ENCODE results near the gene METTL6. TPM values are rescaled to one million over a fixed set of nuclear protein-coding genes. Genes with fewer than 3 reads are reported as not detected.

METTL6 gene
- polyA plus RNA-seq, 1 of the 3 experiments (the other 2 are of a cell fraction): 22.7 TPM

- no peaks in the 10 kb centered on the region for H3K79me2 ChIP-seq (ENCODE audit: insufficient read depth)
- H2AFZ ChIP-seq (ENCODE audit: low read depth): no peak overlapping the region
- no peaks in the 10 kb centered on the region for H3K9me2 ChIP-seq
- no peaks in the 10 kb centered on the region for H4K20me1 ChIP-seq (ENCODE audit: insufficient read depth)
- TF ChIP-seq MEF2A (IDR thresholded peaks at IDR 0.05; ENCODE audit: borderline replicate concordance, low read depth): no peak
- no peak for TF ChIP-seq ELF1 (IDR thresholded peaks at IDR 0.05)
- WGBS (ENCODE audit: low lambda C conversion rate): 65% methylated on average over 5 of the region's 5 CpGs
- H3K9ac ChIP-seq: no peak overlapping the region
- POLR2A ChIA-PET: no interaction called here
- no peaks in the 10 kb centered on the region for H3F3A ChIP-seq (replicated peaks; ENCODE audit: insufficient read depth)
- DNase-seq: no peak
- no peak overlapping the region for H3K4me2 ChIP-seq
- CTCF ChIA-PET: interaction anchor here (1.0 to 1.5 kb wide), 2 partner anchors 13 to 52 kb away, joined by 3 to 4 read pairs; no protein-coding TSS in a partner anchor
- peaks cover 0 to 23% of the 10 kb centered on the region in 2 experiments; a peak in 1 of 4 replicates for H3K4me1 ChIP-seq (ENCODE audit: control insufficient read depth in 1 of 2, insufficient read depth in 2 of 2, low read depth in 1 of 2, low read length in 1 of 2)
- H3K27me3 ChIP-seq (ENCODE audit: insufficient read depth): no peaks in the 10 kb centered on the region
- H3K4me3 ChIP-seq (ENCODE audit: low read depth in 2 of 2, low read length in 1 of 2): no peak overlapping the region
- H3K36me3 ChIP-seq (replicated peaks in 1 of 2; ENCODE audit: control insufficient read depth in 1 of 2, insufficient read depth in 2 of 2, low read length in 1 of 2): no peaks in the 10 kb centered on the region
- no peak overlapping the region for H3K27ac ChIP-seq (ENCODE audit: low read depth in 2 of 2, low read length in 1 of 2)
- no peaks in the 10 kb centered on the region for H3K9me3 ChIP-seq
Observed at GRCh38 chr3:15475161-15475560, 47.8 kb upstream of the METTL6 start.

GRCh38 chr3:15471861-15472260, 44.5 kb upstream of the METTL6 start:
- Histone ChIP-seq H3K9ac (no peak overlapping the region), H3K4me2 (no peak overlapping the region), H3K27ac (ENCODE audit: low read depth in 2 of 2, low read length in 1 of 2) (no peak overlapping the region), H4K20me1 (ENCODE audit: insufficient read depth) (no peaks in the 10 kb centered on the region), H3K27me3 (ENCODE audit: insufficient read depth) (no peaks in the 10 kb centered on the region), H3K4me3 (ENCODE audit: low read depth in 2 of 2, low read length in 1 of 2) (no peak overlapping the region), H2AFZ (ENCODE audit: low read depth) (no peak overlapping the region), H3K9me3 (no peaks in the 10 kb centered on the region), H3K36me3 (replicated peaks in 1 of 2; ENCODE audit: control insufficient read depth in 1 of 2, insufficient read depth in 2 of 2, low read length in 1 of 2) (no peaks in the 10 kb centered on the region), H3K79me2 (ENCODE audit: insufficient read depth) (no peaks in the 10 kb centered on the region), H3K4me1 (ENCODE audit: control insufficient read depth in 1 of 2, insufficient read depth in 2 of 2, low read depth in 1 of 2, low read length in 1 of 2) (peaks cover 0 to 6% of the 10 kb centered on the region in 2 experiments; a peak in 1 of 4 replicates), H3K9me2 (no peaks in the 10 kb centered on the region), H3F3A (replicated peaks; ENCODE audit: insufficient read depth) (no peaks in the 10 kb centered on the region)
- 70% methylated on average over 3 of the region's 3 CpGs for WGBS (ENCODE audit: low lambda C conversion rate)
- CTCF ChIA-PET: interaction anchor here (1.0 to 1.1 kb wide), 2 partner anchors 11 to 85 kb away, joined by 4 to 5 read pairs; no protein-coding TSS in a partner anchor
- POLR2A ChIA-PET: no interaction called here
- TF ChIP-seq REST (IDR thresholded peaks at IDR 0.05; ENCODE audit: low read depth, low read length) (no peak), IRF3 (IDR thresholded peaks at IDR 0.05; ENCODE audit: low read depth, low read length) (no peak), CTCF (IDR thresholded peaks at IDR 0.05) (no peak), CHD2 (IDR thresholded peaks at IDR 0.05; ENCODE audit: low read length, partially characterized antibody) (no peak), TCF12 (IDR thresholded peaks at IDR 0.05) (no peak), RAD21 (IDR thresholded peaks at IDR 0.05; ENCODE audit: low read length) (no peak), ZBTB33 (IDR thresholded peaks at IDR 0.05; ENCODE audit: borderline replicate concordance, low read depth) (no peak), TAF1 (IDR thresholded peaks at IDR 0.05; ENCODE audit: borderline replicate concordance, low read depth, low read length) (no peak), EP300 (IDR thresholded peaks at IDR 0.05; ENCODE audit: borderline replicate concordance in 1 of 2, low read depth in 1 of 2, low read length in 1 of 2) (no peak), SIN3A (IDR thresholded peaks at IDR 0.05; ENCODE audit: borderline replicate concordance, low read depth, low read length) (no peak), GABPA (IDR thresholded peaks at IDR 0.05; ENCODE audit: low read depth) (no peak), TEAD4 (IDR thresholded peaks at IDR 0.05; ENCODE audit: borderline replicate concordance, insufficient read depth) (no peak), MEF2A (IDR thresholded peaks at IDR 0.05; ENCODE audit: borderline replicate concordance, low read depth) (no peak), USF2 (IDR thresholded peaks at IDR 0.05; ENCODE audit: borderline replicate concordance, low read depth, low read length) (no peak), RCOR1 (IDR thresholded peaks at IDR 0.05; ENCODE audit: low read length) (no peak), FOSL2 (IDR thresholded peaks at IDR 0.05; ENCODE audit: borderline replicate concordance, low read depth) (no peak), GATA2 (CRISPR knock-in tag; IDR thresholded peaks at IDR 0.05) (no peak)
- DNase-seq: no peak

All from SK-N-SH (cell line).